A549 (cell line): ENCODE data around the gene RUNX2. TPM values are rescaled to one million over a fixed set of nuclear protein-coding genes. Genes with fewer than 3 reads are reported as not detected.

Experiments
- ATAC-seq, 2 experiments: fragments of 200-7000 bp in 1 of 2; fragments of >200 bp in 1 of 2; cut with Nextera tagmentation in 1 of 2; cut with Tn5 transposase in 1 of 2; 3 replicates each; pipeline versions ENCODE4 v1.8.0 to v1.9.1; 2018 to 2020; ENCODE audit warnings: mild to moderate bottlenecking in 1 of 2, moderate library complexity in 1 of 2
- CTCF ChIA-PET: fragments of 300-600 bp; sonication (Branson Sonifier 250); formaldehyde crosslinking; extraction: SDS; loops from one replicate; lab custom pipeline; 2021; ENCODE audit warnings: antibody characterized with exemption, inconsistent platforms; lab: Yijun Ruan, JAX
- POLR2A ChIA-PET: fragments of 350-600 bp; formaldehyde crosslinking; extraction: SDS; loops from one replicate; lab custom pipeline; 2021; ENCODE audit warnings: antibody characterized with exemption, inconsistent platforms; lab: Yijun Ruan, JAX
- DNase-seq, 2 experiments: peaks; one replicate each; pipeline versions ENCODE4 v3.0.0 to v3.0.0-alpha.2; 2011 to 2016; ENCODE audit warnings: low read depth in 1 of 2, low spot score in 1 of 2
- FAIRE-seq: peaks from 2 replicates; lab custom pipeline; 2011; peaks lifted over from hg19 to GRCh38; lab: Jason Lieb, UNC
- H3K27ac ChIP-seq, 2 experiments: fragments of >200 bp; sonication (Bioruptor Twin); formaldehyde crosslinking; 3 replicates each; pipeline ENCODE4 v1.5.1; 2016 to 2017
- H3K4me1 ChIP-seq: fragments of >200 bp; sonication (Bioruptor Twin); formaldehyde crosslinking; 3 replicates; pipeline ENCODE4 v1.6.1; 2016
- H3K4me2 ChIP-seq: fragments of >200 bp; sonication (Bioruptor Twin); formaldehyde crosslinking; 3 replicates; pipeline ENCODE4 v1.6.1; 2016
- H3K4me3 ChIP-seq: fragments of >200 bp; sonication (Bioruptor Twin); formaldehyde crosslinking; 3 replicates; pipeline ENCODE4 v1.5.1; 2016
- H3K9me3 ChIP-seq: fragments of >200 bp; sonication (Bioruptor Twin); formaldehyde crosslinking; 3 replicates; pipeline ENCODE4 v1.6.1; 2016
- ATOH8 ChIP-seq: fragments of 250-450 bp; sonication (Bioruptor Pico); IDR thresholded peaks from 2 replicates; pipeline ENCODE4 v1.5.0; 2020; ENCODE audit warnings: low read depth, mild to moderate bottlenecking, moderate library complexity
- CEBPB ChIP-seq, 2 experiments: fragments of >200 bp in 1 of 2; sonication (Bioruptor Twin) in 1 of 2; formaldehyde crosslinking in 1 of 2; IDR thresholded peaks; 2 replicates each; pipeline ENCODE4 v1.6.1; 2012 to 2016
- CTCF ChIP-seq: fragments of >200 bp; sonication (Bioruptor Twin); formaldehyde crosslinking; IDR thresholded peaks from 3 replicates; pipeline ENCODE4 v1.5.1; 2016
- ESRRA ChIP-seq: fragments of 150-350 bp; IDR thresholded peaks from 2 replicates; pipeline ENCODE4 v1.6.1; 2014; ENCODE audit warnings: mild to moderate bottlenecking, low read length, borderline replicate concordance
- FOSL2 ChIP-seq, 2 experiments: fragments of 450-650 bp in 1 of 2; fragments of >200 bp in 1 of 2; sonication (Bioruptor Twin) in 1 of 2; formaldehyde crosslinking; IDR thresholded peaks; 2 replicates each; pipeline versions ENCODE4 v1.5.0 to v1.6.1; 2016 to 2020; ENCODE audit warnings: mild to moderate bottlenecking in 1 of 2, moderate library complexity in 1 of 2
- GATA3 ChIP-seq: IDR thresholded peaks from 2 replicates; pipeline ENCODE4 v1.6.1; 2012; ENCODE audit warnings: borderline replicate concordance
- HDAC2 ChIP-seq: fragments of 200-600 bp; sonication (generic); IDR thresholded peaks from 2 replicates; pipeline ENCODE4 v1.6.1; 2016
- HES2 ChIP-seq: fragments of >200 bp; sonication (Bioruptor Twin); formaldehyde crosslinking; IDR thresholded peaks from 2 replicates; pipeline ENCODE4 v1.6.1; 2016
- HOXB13 ChIP-seq: fragments of 250-450 bp; sonication (Bioruptor Pico); IDR thresholded peaks from 2 replicates; pipeline ENCODE4 v1.5.0; 2020; ENCODE audit warnings: low read depth, mild to moderate bottlenecking, moderate library complexity
- JUN ChIP-seq, 2 experiments: fragments of >200 bp; sonication (Bioruptor Twin); formaldehyde crosslinking; IDR thresholded peaks; 2 replicates in 1 of 2; 3 replicates in 1 of 2; pipeline ENCODE4 v1.6.1; 2016 to 2017
- MAFK ChIP-seq: fragments of 450-650 bp; IDR thresholded peaks from 2 replicates; pipeline ENCODE4 v1.6.1; 2014; ENCODE audit not compliant: partially characterized antibody
- MYC ChIP-seq: IDR thresholded peaks from 2 replicates; pipeline ENCODE4 v1.6.1; 2012; ENCODE audit warnings: mild to moderate bottlenecking, inconsistent platforms, low read length, improper control_type of control experiment, borderline replicate concordance
- NFE2L2 ChIP-seq: fragments of 150-350 bp; conservative IDR thresholded peaks from 2 replicates; pipeline ENCODE4 v1.6.1; 2014; ENCODE audit warnings: low read length
- NR3C1 ChIP-seq: fragments of >200 bp; sonication (Bioruptor Twin); formaldehyde crosslinking; IDR thresholded peaks from 3 replicates; pipeline ENCODE4 v1.6.1; 2017
- PBX3 ChIP-seq: IDR thresholded peaks from 2 replicates; pipeline ENCODE4 v1.6.1; 2012
- RAD21 ChIP-seq, 2 experiments: fragments of >200 bp in 1 of 2; sonication (Bioruptor Twin) in 1 of 2; formaldehyde crosslinking in 1 of 2; IDR thresholded peaks in 1 of 2; conservative IDR thresholded peaks in 1 of 2; 2 replicates in 1 of 2; 3 replicates in 1 of 2; pipeline ENCODE4 v1.6.1; 2012 to 2018; ENCODE audit warnings: inconsistent platforms in 1 of 2
- RCOR1 ChIP-seq: fragments of 150-350 bp; IDR thresholded peaks from 2 replicates; pipeline ENCODE4 v1.6.1; 2014; ENCODE audit warnings: antibody characterized with exemption, low read length, low read depth
- REST ChIP-seq: fragments of 200-600 bp; sonication (generic); IDR thresholded peaks from 2 replicates; pipeline ENCODE4 v1.6.1; 2016; ENCODE audit warnings: antibody characterized with exemption, mild to moderate bottlenecking, moderate library complexity
- SMC3 ChIP-seq: fragments of >200 bp; sonication (Bioruptor Twin); formaldehyde crosslinking; IDR thresholded peaks from 3 replicates; pipeline ENCODE4 v1.6.1; 2018; ENCODE audit warnings: inconsistent platforms
- TFCP2L1 ChIP-seq: fragments of 250-450 bp; sonication (Bioruptor Pico); IDR thresholded peaks from 2 replicates; pipeline ENCODE4 v1.5.0; 2021; ENCODE audit warnings: mild to moderate bottlenecking
- TP53 ChIP-seq: fragments of 250-450 bp; sonication (Bioruptor Pico); IDR thresholded peaks from 2 replicates; pipeline ENCODE4 v1.5.0; 2021; ENCODE audit warnings: mild to moderate bottlenecking, moderate library complexity
- USF2 ChIP-seq: fragments of 450-650 bp; IDR thresholded peaks from 2 replicates; pipeline ENCODE4 v1.6.1; 2014; ENCODE audit warnings: antibody characterized with exemption
- ZFP36 ChIP-seq: fragments of 450-650 bp; IDR thresholded peaks from 2 replicates; pipeline ENCODE4 v1.6.1; 2014; ENCODE audit warnings: borderline replicate concordance; ENCODE audit not compliant: partially characterized antibody
- ZNF302 ChIP-seq: fragments of 250-450 bp; sonication (Bioruptor Pico); IDR thresholded peaks from 2 replicates; pipeline ENCODE4 v1.9.0; 2021; ENCODE audit warnings: inconsistent platforms, mild to moderate bottlenecking, moderate library complexity
- WGBS: methylation state at CpG from one replicate; pipeline ENCODE4 v1.1.6; 2017; ENCODE audit errors: missing lambda C conversion rate; 5-methylcytosine and 5-hydroxymethylcytosine counted together
- polyA plus RNA-seq, 4 experiments: library from polyadenylated mRNA; depleted of rRNA in 3 of 4; stranded (reverse); fragments of >200 nt; fragmentation: RNase III in 1 of 4; extraction: RNeasy Plus Mini Kit Qiagen cat#74134 plus additional on column Dnase treatment in 1 of 4; gene quantifications; 2 replicates in 3 of 4; 3 replicates in 1 of 4; pipeline ENCODE4 v1.2.3, GENCODE V29; 2011 to 2017

Gene RUNX2
- polyA plus RNA-seq, 2 of the 4 experiments (the other 2 are of a cell fraction) = 0.13 to 0.83 TPM

- Histone ChIP-seq H3K4me1 (no peaks in the 10 kb centered on the region), H3K9me3 (no peaks in the 10 kb centered on the region), H3K4me2 (no peak overlapping the region), H3K4me3 (no peak overlapping the region), H3K27ac (no peak overlapping the region)
- ChIA-PET POLR2A (no interaction called here), CTCF (no interaction called here)
- ATAC-seq (no peak), DNase-seq (no peak), FAIRE-seq (no peak)
- TF ChIP-seq HDAC2 (no peak), CEBPB (IDR thresholded peaks at IDR 0.05) (no peak), ZFP36 (no peak), ESRRA (no peak), MAFK (no peak), ZNF302 (CRISPR knock-in tag) (no peak), RCOR1 (no peak), TFCP2L1 (CRISPR knock-in tag) (no peak), MYC (no peak), REST (no peak), ATOH8 (CRISPR knock-in tag) (no peak)
Measured at GRCh38 chr6:45364466-45364865, 36.3 kb downstream of the RUNX2 start.

- Histone ChIP-seq H3K4me2 (no peak overlapping the region), H3K4me1 (no peaks in the 10 kb centered on the region), H3K4me3 (no peak overlapping the region), H3K27ac (no peak overlapping the region), H3K9me3 (no peaks in the 10 kb centered on the region)
- ChIA-PET POLR2A (no interaction called here), CTCF (no interaction called here)
- no peak for ATAC-seq
- no peak for TF ChIP-seq RAD21 (conservative IDR thresholded peaks at IDR 0.05 in 1 of 2, IDR thresholded peaks at IDR 0.05 in 1 of 2)
- no peak for TF ChIP-seq TP53
- no peak for TF ChIP-seq HES2
- TF ChIP-seq HDAC2 = no peak
- TF ChIP-seq NFE2L2 = no peak
- TF ChIP-seq FOSL2 (IDR thresholded peaks at IDR 0.05) = no peak
- no peak for TF ChIP-seq FOSL2 (CRISPR knock-in tag; IDR thresholded peaks at IDR 0.05)
- TF ChIP-seq SMC3 = no peak
- TF ChIP-seq NR3C1 = no peak
- TF ChIP-seq ZNF302 (CRISPR knock-in tag) = no peak
- TF ChIP-seq CTCF = no peak
- TF ChIP-seq JUN (IDR thresholded peaks at IDR 0.05) = no peak
- TF ChIP-seq GATA3 = no peak
- no peak for TF ChIP-seq USF2
- no peak for TF ChIP-seq PBX3
- no peak for TF ChIP-seq HOXB13 (CRISPR knock-in tag)
- DNase-seq = no peak
- FAIRE-seq = no peak
- 90% methylated on average over 1 of the region's 1 CpG for WGBS
Measured at GRCh38 chr6:45365036-45365435, 36.9 kb downstream of the RUNX2 start.
